Measurements from ENCODE around the gene CDH13.

CDH13 gene

DNA sequence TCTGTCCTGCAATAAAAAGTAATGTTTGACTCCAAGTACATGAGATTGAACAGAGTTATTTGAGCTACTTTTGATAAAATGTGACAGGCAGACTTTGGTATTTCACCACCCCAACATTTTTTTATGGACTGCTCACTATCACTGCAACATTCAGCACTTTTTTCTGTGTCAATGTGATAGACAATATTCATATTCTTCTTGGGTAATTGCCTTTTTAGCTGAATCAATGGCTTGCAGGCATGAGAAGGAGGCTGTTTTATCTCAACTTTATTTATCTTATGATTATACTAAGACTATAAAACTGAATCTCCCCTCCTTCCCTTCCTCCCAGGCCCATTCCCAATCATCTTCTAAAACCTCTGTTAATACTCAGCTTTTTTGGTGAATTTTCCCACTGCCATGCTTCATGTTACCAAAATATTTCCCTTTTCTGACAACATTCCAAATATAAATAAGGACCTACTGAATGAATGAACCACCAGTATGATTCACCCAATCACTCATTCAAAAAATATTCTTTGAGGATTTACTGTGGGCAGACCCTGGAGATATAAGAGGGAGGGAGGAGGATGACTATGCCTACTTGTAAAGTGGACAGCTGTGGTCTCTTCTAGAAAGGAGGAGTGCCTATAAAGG is 67.6 kb downstream of the CDH13 start:
- no peak for DNase-seq (ENCODE audit: low read depth in 2 of 2)

DNA sequence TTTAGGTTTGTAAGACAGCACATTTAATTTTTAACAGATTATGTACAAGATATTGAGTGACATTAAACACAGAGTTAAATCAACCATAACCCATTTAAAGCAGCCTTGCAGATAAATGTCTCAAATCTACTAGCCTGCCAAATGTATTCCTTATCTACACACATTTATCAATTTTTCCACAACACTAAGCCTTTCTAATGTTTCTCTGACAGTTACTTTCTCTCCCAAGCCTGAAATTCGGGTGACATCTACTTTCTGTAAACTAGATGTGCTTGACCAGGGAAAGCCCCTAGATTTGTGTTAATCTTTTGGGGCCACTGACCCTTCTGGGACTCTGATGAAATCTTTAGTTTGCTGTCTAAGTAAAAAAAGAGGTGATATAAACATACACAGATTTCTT is 69.0 kb downstream of the CDH13 start:
- DNase-seq (ENCODE audit: low read depth in 2 of 2): no peak

DNA sequence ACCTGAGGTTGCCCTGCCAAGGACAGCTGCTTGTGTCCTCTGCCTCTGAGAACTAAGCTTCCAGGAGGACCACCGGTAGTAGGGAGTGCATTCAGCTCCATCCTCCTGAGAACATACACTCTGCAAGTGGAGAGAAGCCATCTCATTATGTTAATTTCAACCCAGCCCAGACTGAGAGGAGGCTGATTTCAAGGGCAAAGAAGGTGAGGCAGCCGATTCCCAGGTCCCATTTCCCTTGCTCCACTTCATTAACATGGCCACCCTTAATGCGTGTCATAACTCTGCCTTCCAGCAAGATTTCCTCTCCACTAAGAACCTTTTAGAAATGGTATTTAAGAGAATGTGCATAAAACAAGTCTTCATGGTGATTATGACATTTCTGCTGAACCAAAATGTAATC is 72.5 kb downstream of the CDH13 start:
- no peak for DNase-seq (ENCODE audit: low read depth in 2 of 2)

DNA sequence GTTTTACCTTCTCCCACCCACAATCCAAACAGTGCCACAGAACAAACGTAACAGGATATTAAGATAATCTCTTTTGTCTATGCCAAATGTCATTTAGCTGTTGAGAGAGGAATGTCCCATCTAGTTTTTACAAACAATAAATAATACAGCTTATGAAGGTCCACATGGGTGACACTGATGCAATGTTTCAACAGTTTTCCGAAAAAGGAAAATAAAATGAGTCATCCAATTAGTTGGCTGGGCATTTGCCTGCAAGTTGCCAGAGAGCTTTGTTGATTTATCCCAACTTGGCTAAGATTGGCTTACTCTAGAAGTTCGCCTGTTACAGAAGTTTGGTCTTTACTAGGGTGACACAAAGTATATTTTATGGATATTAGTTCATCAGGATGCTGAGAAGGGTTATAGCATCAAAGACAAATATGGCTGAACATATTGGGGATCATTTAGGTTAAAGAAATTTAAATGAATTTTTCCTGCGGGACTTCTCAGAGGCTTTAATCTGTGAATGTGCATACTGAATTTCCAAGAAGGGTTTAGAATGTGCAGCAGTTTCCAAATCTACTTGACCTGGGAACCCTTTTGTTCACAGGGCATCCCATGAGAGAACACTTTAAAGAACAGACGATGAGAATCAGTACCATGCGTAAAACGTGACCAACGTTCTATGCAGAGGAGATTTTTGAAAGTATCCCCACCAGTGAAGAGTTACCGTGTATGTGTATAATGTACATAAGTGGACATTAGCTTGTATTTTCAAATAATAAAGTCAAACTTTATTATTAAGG is 73.1 kb downstream of the CDH13 start:
- no peak for DNase-seq (ENCODE audit: low read depth in 2 of 2)

DNA sequence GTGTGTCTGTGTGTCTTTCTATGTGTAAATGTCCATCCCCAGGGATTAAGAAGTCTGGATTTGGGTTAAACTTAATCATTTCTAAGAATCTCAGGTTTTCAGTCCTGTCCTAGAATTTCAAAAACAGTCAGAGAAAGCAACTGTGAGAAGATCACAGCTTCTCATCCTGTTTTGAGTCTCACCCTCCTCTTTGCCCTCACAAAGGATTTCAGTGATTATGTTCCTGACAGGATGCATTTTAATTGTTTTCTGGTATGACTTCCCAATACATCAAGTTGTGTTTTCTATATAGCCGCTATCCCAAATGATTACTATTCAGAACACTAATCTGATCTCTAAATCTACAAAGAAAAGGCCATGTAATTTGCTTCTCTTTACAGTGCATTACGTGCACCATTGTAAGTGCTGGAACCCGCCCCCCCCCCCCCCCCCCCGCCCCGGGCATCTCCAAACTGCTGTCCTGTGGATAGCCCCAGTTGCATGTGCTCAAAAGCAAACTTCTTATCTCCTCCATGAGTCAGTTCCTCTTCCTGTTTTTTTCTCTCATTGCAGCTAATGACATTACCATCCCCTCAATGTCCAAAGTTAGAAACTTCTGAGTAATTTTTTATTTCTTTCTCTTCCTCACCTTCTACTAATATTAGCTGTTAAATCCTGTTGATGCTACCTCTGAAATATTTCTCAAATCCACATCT is 73.9 kb downstream of the CDH13 start:
- DNase-seq (ENCODE audit: low read depth in 2 of 2): no peak

DNA sequence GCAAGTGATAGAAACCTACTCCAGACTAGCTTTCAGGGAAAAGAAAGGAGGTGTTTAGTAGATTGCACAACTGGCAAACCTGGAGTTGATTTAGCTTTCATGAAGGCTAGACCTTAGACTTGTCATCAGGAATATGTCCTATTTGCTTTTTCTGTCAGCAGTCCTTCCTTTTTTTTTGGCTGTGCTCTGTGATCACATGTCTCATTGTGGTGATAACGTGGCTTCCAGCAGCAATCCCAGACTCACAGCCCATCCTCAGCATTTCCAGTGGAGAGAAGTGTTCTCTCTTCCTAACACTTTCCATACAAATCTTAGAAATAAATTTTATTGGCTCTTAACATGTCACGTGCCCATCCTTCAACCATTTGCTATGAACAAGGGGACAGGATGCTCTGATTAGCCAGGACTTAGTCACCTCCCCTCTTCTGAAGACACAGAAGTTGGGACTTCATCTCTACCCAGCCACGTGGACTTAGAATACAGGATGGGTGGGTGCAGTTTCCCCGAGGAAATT is 74.7 kb downstream of the CDH13 start:
- DNase-seq (ENCODE audit: low read depth in 2 of 2): no peak

DNA sequence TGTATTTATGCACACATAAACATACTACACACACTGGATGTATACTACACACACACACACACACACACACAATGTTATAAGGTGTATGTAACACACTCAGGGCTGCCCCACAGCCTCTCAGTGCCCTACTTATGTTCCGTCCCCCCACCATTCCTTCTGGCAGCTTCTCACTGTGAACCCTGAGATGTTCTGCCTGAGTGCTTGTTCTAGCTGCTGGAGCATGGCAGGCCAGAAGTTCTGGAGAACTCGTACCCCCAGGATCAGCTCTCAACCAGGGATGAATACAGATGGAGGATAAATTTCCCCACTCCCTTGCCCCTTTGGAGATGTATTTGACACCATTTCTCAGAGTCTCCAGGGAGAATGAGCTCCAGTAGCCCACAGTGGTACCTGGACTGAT is 76.4 kb downstream of the CDH13 start:
- DNase-seq (ENCODE audit: low read depth in 2 of 2): no peak

DNA sequence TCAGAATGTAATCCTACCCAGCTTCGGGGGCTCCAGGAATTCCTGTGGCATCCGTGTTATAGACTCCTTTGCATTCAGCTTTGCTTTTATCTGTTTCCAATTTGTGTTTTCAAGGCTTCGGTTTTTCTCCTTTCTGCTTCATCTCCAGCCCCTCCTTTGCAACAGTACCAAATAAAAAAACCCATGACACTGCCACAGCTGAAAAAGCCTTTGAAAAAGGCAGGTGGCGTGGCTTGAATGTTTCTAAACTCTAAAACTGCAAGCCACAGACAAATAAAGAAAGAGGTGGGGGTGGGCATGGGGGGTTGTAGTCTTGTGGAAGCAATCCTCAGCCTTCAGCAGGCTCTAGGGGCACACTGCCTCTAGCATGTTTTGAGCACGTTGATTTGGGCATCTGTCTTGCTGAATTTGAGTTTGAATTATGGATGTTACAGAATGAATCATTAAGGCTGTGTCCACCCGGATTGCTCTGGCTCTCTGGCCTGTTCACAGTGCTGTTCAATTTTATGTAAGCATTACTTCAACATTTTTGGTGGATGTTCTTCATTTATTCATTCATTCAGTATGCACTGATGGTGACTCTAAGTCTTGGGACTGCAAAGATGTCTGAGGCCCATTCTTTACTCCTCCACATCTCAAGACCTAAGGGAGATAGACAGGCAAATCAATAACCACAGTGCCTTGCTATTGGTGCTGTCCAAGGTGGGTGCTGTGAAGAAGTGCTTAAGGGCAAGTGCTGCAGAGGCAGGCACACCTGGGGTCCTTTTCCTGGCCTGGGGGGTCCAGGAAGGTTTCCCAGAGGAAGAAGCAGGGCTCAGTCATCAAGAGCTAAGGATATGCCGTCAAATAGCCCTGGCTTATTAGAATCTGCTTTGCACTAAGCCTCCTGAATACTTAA is 77.4 kb downstream of the CDH13 start:
- DNase-seq (ENCODE audit: low read depth in 2 of 2): no peak

DNA sequence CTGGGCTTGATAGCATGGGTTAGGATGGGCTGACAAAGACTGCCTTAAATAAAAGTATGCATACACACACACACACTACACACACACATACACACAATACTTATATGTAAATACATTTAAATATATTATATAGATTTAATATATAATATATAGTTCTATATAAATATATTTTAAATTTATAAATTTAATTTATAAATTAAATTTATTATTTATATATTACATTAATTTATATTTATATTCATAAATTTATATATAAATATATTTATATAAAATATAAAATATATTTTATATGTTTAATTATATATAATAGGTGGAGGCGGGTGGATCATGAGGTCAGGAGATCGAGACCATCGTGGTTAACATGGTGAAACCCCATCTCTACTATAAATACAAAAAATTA is 83.2 kb downstream of the CDH13 start:
- DNase-seq (ENCODE audit: low read depth in 2 of 2): no peak

DNA sequence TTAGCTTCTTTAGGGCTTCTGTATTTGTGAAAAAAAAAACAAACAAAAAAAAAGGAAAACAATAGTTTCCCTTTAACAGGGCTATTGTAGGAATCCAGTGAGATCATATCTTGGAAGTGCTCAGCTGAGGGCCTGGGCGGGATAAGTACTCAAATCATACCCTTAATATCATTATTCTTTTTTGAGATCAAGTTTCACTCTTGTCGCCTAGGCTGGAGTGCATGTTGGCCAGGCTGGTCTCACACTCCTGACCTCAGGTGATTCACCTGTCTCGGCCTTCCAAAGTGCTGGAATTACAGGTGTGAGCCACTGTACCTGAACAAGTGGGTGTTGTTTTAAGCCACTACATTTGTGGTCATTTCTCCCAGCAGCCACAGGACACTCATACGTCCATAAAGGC is 87.0 kb downstream of the CDH13 start:
- no peak for DNase-seq (ENCODE audit: low read depth in 2 of 2)

DNA sequence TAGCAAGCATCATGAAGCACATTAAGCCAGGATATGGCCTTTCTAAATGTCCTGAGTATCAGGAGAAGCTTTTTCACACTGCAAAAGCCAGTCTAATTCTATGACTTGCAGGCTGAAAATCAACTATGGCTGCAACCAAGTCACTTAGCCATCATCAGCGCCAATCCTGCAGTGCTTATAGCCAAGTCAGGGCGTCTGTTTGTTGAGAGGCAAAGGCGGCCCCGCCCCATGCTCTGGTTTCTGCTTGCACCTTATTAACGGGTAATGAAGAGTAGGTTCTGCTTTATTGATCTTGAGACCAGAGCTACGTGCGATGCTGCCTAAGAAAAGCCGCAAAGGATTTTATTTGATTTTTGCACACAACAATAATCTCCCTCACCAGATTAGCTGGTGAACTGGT is 88.4 kb downstream of the CDH13 start:
- DNase-seq (ENCODE audit: low read depth in 2 of 2): no peak

DNA sequence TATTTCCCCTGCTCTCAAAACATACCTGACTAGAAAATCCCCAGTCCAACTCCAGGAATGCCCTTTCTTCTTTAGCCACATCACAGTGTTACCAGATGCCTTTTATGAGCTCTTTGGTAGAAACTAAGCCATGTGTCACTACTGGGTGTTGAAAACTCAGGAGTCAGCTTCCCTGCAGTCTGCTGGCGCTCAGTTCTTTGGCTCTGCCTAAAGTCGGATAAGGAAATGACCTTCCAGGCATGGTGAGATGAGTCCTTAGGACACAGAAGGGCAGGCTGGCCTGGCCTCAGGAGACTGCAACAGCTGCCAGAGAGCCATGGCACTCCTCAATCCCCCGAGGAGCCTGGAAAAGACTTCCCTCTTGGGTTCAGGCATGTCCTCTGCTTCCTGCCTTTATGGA is 89.1 kb downstream of the CDH13 start:
- no peak for DNase-seq (ENCODE audit: low read depth in 2 of 2)

DNA sequence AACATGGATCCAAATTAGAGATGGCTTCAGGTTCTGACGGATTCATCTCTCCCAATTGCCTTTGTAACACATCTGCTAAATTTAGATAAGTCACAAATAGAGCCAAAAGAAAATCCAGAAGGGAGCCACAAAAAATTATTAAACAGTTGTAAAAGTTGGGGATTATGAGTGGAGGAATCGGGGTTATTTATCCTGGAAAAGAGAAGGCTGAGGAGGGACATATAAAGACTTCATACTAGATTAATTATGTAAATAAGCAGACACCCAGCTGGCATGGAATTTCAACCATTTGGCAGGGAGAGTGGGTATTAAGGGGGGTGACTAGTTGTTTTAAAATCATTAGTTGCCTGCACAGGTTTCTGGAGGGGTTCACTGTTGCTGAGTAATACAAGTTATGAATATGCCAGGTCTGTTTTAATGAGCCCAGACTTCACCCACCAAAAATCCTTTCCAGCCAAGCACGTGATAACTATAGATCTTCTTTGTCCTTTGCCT is 89.6 kb downstream of the CDH13 start:
- DNase-seq (ENCODE audit: low read depth in 2 of 2): no peak

DNA sequence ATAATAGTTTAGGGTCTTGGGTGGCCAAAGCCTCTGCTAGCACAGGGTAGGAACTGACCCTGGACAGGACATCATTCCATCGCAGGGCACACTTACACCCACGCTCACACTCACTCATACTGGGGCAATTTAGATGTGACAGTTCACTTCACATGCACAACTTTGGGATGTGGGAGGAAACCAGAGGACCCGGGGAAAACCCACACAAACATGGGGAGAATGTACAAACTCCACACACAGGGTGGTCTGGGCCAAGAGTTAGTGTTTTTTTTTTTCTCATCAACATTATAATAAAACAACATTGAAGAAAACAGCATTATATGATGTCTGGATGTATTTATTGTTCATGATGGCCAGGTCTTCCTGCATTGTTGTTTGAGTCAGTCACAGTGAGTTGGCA is 93.6 kb downstream of the CDH13 start:
- DNase-seq (ENCODE audit: low read depth in 2 of 2): no peak

DNA sequence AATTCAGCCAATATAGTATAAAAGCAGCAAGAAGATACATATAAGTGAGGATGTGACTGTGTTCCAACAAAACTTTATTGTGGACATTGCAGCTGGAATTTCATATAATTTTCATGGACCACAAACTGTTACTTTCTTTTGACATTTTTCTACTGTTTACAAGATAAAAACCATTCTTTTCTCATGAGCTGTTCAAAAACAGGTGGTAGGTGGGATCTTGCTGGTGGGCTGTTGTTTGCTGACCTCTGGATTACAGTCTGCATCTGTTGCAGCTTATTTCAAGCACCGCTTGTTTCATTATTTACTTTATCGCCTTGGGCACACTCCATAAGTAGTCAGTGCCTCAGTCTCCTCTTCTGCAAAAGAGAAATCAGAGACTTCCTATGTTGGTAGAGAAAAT is 99.5 kb downstream of the CDH13 start:
- no peak for DNase-seq (ENCODE audit: low read depth in 2 of 2)

DNA sequence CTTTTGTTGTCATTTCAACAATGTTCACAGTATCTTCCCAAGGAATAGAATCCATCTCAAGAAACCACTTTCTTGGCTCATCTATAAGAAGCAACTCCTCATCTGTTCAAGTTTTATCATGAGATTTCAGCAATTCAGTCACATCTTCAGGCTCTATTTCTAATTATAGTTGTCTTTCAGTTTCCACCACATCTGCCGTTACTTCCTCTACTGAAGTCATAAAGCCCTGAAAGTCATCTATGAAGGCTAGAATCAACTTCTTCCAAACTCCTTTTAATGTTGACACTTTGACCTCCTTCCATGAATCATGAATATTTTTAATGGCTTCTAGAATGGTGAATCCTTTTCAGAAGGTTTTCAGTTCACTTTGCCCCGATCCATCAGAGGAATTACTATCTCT is 102.1 kb downstream of the CDH13 start:
- DNase-seq (ENCODE audit: low read depth in 2 of 2): no peak

DNA sequence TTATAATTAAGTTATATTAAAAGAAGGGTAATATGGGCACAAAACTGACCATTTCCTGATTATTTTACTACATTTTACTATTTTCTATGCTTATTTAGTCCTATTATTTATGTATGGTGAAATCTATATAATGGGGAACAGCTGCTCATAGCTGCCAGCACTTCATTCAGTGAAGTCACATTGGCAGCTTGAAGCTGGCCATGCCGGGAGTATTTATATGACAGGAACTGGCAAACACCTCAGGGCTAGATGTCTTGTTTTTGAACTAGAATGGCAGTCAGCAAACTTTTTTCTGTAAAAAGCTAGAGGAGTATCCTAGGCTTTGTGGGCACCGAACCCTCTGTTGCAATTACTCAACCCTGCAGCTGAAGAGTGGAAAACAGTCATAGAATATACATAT is 104.1 kb downstream of the CDH13 start:
- no peak for DNase-seq (ENCODE audit: low read depth in 2 of 2)

DNA sequence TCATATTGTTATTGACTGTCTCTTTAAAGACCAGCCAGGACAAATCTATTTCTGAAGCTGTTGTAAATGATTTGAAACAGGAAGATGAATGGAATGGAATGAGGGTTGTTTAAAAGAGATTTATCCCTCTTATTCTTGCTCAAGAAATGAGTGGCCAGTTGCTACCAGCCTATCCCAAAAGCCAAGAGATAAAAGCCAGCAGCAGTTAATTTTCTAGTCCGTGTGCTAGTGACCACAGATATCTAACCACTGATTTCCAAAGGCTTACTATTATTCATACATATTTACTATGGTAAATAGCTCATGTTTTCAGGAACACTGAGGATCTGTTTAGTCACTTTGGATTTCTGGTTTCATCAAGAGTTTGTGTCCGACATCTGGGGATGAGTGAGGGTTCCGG is 105.7 kb downstream of the CDH13 start:
- DNase-seq (ENCODE audit: low read depth in 2 of 2): no peak

DNA sequence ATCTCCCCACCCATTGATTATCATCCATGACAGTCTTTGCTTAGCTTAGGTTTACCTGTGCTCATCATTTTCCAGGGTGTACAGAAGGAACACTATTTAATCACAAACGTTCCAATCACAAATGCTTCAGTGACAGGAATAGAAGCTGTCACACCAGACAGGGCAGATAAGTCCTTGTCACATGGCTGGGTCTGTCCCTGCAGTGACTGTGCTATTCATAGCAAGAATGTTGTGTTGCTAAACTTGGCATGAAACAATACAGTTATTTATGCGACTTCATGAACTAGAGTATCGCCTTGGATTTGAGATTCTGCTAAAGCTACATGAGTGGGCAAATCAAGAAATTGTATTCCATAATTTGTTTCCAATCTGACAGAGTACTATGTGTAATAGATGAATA is 108.4 kb downstream of the CDH13 start:
- DNase-seq (ENCODE audit: low read depth in 2 of 2): no peak

DNA sequence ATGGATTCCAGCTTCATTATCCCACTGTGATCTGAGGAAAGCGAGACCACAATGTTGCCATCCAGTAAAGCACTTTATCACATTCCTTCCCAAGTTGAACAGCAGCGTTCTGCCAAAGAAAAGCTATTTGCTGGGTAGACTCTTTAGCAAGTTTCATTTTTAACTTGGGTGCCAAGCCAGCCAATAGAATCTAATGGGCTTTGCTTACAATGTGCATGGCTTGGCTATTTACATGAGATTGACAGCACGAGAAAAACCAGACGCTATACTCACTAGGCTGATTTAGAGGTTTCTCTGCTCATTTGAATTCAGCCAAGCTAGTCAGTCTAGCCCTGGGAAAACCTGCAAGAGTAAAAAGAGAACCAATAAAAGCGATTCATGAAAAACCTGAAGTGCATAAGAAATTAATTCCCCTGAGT is 108.9 kb downstream of the CDH13 start:
- DNase-seq (ENCODE audit: low read depth in 2 of 2): no peak

DNA sequence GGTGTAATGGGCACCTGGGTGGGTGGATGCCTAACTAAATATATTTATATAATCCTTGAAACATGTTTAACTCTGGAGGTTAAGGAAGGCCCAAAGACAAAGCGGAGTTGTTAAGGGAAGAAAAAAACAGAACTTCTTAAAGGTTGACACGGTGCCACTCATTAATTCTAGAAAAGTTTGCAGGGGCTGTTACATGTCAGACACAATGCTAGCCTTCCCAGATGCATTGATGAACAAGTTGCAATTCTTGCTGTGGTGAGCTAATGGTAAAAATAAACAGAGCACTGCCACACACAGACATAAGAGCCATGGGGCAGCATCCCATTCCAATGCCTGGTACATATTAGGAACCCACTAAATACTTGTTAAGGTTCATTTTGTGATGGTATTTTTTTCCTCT is 109.5 kb downstream of the CDH13 start:
- no peak for DNase-seq (ENCODE audit: low read depth in 2 of 2)

DNA sequence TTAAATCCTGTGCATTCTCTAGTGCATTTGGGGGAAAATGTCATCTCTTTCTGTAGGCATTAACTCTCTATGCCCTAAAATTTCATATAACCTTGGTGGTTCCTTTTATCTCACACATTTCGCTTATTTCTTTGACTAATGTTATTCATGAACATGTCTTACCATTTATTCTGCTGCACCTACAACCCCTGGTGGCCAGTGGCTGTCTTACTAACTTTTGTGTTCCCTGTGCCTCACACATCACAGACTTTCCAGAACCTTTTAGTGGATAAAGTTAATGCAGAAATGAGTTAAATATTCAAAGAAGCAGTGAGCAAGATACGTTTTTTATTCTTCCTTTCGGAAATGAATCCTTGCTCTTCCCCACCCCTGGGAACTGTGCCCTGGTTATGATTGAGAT is 111.9 kb downstream of the CDH13 start:
- no peak for DNase-seq (ENCODE audit: low read depth in 2 of 2)
